ENCODE data around the gene CPEB1.
"Not testable (repeated sequence)": the region's sequence is repeated elsewhere in the genome, so short reads cannot be mapped to it uniquely, and the experiment has no call there.

The CPEB1 gene

DNA sequence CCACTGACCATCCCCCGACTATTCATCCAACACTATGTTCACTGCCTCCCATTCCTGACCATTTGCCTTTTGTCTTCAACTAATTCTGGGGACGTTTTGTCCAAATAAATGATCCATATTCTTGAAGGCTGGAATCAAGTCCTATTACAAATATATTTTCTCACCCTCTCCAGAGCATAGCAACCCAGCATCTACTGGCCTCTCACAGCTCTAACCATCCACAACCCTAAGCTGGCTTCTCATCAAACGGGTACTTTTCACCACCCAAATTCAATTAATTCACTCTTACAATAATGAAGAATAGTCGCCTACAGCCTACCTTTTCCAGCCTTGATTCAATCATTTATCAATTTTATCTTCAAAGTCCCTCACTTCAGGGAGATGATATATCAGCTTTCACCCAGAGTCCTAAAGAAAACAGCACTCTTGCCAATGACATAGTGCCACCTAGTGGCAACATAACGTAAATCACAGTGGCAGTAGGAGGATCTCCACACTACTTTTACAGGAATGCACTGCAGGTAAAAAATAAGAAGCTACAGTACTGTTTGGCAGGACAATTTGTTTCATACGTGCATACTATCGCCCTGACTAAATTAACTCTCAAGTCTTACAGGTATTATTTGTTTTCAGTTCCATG lies 144.3 kb downstream of the CPEB1 start:
- not testable (repeated sequence) for FAIRE-seq

DNA sequence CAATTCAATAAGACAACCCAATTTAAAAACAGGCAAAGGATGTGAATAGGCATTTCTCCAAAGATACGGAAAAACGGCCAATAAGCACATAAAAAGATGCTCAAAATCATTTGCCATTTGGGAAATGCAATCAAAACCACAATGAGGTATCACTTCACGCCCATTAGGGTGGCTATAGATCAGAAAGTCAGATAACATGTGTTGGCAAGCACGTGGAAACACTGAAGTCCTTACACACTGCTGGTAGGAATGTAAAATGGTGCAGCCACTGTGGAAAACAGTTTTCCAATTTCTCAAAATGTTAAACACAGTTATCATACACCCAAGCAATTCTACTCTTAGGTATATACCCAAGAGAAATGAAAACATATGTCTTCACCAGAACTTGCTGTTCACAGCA lies 146.4 kb downstream of the CPEB1 start:
- FAIRE-seq: not testable (repeated sequence)

DNA sequence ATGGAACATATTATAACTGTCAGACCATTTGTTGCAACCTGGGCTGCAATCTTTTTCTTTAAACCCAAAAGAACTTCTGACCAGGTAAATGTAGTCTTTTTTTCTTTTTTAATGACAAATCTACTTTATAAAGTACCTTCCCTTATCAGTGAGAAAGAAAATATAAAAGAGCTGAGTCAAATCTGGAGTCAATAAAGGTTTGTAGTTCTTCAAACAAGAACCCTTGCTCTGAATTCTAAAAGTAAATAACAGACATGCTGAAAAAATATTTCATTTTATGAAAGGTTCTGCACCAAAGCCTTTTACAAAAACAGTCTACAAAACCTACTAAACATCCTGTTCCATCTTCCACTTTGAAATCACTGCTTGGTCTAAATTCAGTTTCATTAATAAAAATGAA lies 149.2 kb downstream of the CPEB1 start:
- not testable (repeated sequence) for FAIRE-seq
